Bronchial epithelial cell (primary cell): ENCODE data around the gene RERG. TPM values are rescaled to one million over a fixed set of nuclear protein-coding genes. Genes with fewer than 3 reads are reported as not detected.

Source experiments
- DNase-seq: peaks from one replicate; pipeline ENCODE4 v3.0.0-alpha.2; 2010; ENCODE audit warnings: low read depth
- FAIRE-seq: peaks from 2 replicates; lab custom pipeline; 2011; peaks lifted over from hg19 to GRCh38; lab: Jason Lieb, UNC
- H3K27me3 ChIP-seq: 2 replicates; pipeline ENCODE4 v1.5.1; 2011; ENCODE audit warnings: low read length; ENCODE audit not compliant: control insufficient read depth, insufficient read depth
- H3K36me3 ChIP-seq: 2 replicates; pipeline ENCODE4 v1.5.1; 2011; ENCODE audit warnings: low read length; ENCODE audit not compliant: control insufficient read depth, insufficient read depth
- H3K4me3 ChIP-seq: 2 replicates; pipeline ENCODE4 v1.5.1; 2011; ENCODE audit warnings: mild to moderate bottlenecking, low read depth, low read length, control low read depth
- total RNA-seq: library from RNA; depleted of rRNA; stranded (reverse); fragments of >200 nt; gene quantifications from 2 replicates; pipeline ENCODE4 v1.2.1, GENCODE V29; 2014
- TF ChIP-seq, protein P1 (sequence below): IDR thresholded peaks from 2 replicates; pipeline ENCODE4 v1.5.1; 2011; ENCODE audit warnings: mild to moderate bottlenecking, moderate library complexity, low read length, control low read depth, inconsistent platforms; ENCODE audit not compliant: insufficient read depth, severe bottlenecking

The RERG gene, protein sequence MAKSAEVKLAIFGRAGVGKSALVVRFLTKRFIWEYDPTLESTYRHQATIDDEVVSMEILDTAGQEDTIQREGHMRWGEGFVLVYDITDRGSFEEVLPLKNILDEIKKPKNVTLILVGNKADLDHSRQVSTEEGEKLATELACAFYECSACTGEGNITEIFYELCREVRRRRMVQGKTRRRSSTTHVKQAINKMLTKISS
- 0.13 and 0.53 TPM in 2 replicates for total RNA-seq

DNA sequence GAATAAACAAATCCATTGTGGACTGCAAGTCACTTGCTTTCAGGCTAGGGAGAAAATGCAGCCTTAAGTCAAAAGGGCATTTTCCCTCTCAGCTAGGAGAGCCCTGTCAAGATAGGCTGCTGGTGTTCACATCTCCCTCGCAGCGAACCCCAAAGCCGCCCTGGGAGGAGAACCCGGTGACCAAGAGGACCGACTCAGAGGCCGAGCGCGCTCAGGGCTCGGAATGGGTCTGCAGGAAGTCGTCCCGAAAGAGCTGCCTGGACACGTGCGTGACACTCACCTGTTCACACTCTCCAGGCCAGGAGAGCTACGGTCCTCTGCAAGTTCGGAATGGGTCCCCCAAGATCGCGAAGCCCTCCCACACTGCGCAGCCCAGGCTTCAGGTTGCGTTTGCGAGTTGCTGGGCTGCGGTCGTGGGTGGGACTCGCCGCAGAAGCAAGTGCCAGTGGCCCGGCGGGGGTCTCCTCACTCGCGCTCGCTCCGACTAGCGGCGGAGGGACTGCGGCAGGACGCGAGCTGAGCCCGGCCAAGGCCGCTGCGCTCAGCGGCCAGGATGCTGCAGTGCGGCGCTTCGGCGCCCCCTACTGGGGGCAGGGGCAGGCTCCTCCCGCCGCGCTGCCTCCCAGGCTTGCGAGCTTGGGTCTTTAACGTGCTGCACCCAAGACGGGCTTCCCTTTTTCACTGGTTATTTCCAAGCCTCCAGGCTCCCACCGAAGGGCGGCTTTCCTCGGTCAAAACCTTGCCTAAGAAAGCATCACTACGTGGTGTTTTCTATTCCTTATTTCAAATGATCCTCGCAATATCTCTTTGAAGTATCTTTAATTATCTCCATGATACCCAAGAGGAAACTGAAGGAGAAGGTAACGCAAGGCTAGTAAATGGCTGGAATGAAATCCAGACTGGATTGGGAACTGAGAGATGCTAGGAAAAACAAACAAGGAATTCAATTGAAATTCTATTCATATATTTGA lies at the start of gene RERG:
TSS of gene RERG (minus strand) at position 503 of the 971 bp plus-strand sequence. CDS start 3,928 bp downstream, outside the sequence.
- TF ChIP-seq, protein P1, sequence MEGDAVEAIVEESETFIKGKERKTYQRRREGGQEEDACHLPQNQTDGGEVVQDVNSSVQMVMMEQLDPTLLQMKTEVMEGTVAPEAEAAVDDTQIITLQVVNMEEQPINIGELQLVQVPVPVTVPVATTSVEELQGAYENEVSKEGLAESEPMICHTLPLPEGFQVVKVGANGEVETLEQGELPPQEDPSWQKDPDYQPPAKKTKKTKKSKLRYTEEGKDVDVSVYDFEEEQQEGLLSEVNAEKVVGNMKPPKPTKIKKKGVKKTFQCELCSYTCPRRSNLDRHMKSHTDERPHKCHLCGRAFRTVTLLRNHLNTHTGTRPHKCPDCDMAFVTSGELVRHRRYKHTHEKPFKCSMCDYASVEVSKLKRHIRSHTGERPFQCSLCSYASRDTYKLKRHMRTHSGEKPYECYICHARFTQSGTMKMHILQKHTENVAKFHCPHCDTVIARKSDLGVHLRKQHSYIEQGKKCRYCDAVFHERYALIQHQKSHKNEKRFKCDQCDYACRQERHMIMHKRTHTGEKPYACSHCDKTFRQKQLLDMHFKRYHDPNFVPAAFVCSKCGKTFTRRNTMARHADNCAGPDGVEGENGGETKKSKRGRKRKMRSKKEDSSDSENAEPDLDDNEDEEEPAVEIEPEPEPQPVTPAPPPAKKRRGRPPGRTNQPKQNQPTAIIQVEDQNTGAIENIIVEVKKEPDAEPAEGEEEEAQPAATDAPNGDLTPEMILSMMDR: peak; percentile 100
- Histone ChIP-seq H3K4me3 (peak within 1 kb of the TSS; percentile 38), H3K27me3 (no peaks in the 10 kb centered on the region), H3K36me3 (no peaks in the 10 kb centered on the region)
- DNase-seq: peak; percentile 53
- no peak for FAIRE-seq

- Histone ChIP-seq H3K27me3 (no peaks in the 10 kb centered on the region), H3K4me3 (no peak overlapping the region), H3K36me3 (no peaks in the 10 kb centered on the region)
- FAIRE-seq (peak; percentile 36), DNase-seq (no peak)
- TF ChIP-seq, protein P1: no peak
Observed at GRCh38 chr12:15270591-15270990, 49.4 kb upstream of the RERG start.

DNA sequence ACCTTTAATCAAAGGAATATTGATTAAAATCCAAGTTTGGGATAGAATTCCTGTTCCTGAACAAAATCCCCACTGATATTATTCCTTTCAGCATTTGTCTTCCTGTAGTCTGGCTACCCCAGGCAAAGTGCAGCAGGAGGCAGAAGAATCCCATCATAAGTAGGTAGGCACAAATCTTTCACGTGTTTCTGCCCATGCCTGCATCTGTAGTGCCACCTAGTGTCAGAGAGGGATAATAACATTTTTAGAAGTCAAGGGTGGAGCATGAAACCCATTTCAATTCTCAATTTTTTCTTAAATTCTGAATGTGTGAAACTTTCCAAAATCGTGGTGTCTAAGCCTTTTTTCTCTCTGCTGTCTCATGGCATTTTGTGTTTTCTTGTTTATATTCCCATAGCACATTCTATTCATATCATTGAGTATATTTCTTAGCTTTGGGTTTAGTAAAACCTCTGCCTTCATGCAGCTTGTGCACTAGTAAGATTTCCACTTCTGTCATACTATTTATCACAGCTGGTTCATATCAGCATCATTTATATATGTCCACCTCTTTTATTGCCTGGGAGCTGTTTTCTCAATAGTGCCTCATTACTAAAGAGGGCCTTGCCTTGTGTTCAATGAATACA lies 47.8 kb upstream of the RERG start:
- TF ChIP-seq, protein P1: peak; percentile 82
- Histone ChIP-seq H3K4me3 (no peak overlapping the region), H3K36me3 (no peaks in the 10 kb centered on the region), H3K27me3 (no peaks in the 10 kb centered on the region)
- DNase-seq (peak; percentile 66), FAIRE-seq (no peak)

DNA sequence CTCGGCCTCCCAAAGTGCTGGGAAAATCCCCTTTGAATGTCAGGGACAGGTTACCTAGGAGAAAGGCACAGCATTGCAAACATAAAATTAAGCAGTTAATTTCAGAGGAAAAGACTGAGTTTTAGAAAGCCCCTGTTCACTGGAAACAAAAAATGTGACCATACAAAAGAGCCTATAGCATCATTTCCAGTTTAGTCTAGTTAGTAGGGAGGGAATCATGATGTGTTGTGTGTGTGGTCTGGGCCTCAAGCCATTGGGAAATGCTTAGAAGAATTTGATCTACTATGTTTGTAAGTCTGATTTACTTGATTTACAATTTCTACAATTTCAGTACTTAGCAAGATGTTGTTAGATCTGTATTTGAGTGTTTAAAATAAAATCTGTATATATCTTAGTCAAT lies 47.1 kb upstream of the RERG start:
- FAIRE-seq: no peak
- TF ChIP-seq, protein P1: no peak
- DNase-seq: no peak
- Histone ChIP-seq H3K36me3 (no peaks in the 10 kb centered on the region), H3K27me3 (no peaks in the 10 kb centered on the region), H3K4me3 (no peak overlapping the region)

DNA sequence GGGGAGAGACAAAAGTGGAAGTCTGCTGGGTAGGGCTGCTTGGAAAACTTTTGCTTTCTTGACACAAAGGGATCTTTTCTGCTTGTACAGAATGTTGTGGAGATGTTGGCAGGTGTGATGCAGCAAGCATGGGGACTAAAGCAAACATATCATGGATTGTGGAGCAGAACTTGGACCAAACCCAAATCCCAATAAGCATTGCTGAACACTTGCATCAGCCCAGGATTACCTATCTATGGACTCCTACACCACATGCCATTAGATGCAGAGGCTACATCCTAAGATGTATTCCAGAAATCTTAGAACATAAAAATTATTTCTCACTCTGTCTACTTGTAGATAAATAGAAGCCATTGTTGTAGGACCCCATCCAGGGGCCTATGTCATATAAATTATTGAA lies 44.7 kb upstream of the RERG start:
- FAIRE-seq (peak; percentile 83), DNase-seq (no peak)
- TF ChIP-seq, protein P1: no peak
- no peaks in the 10 kb centered on the region for H3K36me3 ChIP-seq
- no peaks in the 10 kb centered on the region for H3K27me3 ChIP-seq
- no peak overlapping the region for H3K4me3 ChIP-seq
